B cell (primary cell): ENCODE data around the gene SERPINA4.

Source experiments
- CTCF ChIP-seq: fragments of 200-600 bp; IDR thresholded peaks from one replicate; pipeline ENCODE4 v1.8.0; 2022; ENCODE audit warnings: antibody characterized with exemption, mild to moderate bottlenecking
- EZH2 ChIP-seq: IDR thresholded peaks from 2 replicates; pipeline ENCODE4 v1.6.1; 2012; ENCODE audit warnings: borderline replicate concordance, low read depth, mild to moderate bottlenecking, moderate library complexity, low read length; ENCODE audit not compliant: insufficient read depth, poor library complexity, severe bottlenecking

- TF ChIP-seq CTCF (no peak), EZH2 (no peak)
These were observed 13.1 kb downstream of the SERPINA4 start for GRCh38 chr14:94574336-94574735.
